Measurements from ENCODE around the gene GNRHR.

- TF ChIP-seq CTCF (IDR thresholded peaks at IDR 0.05 in 8 of 11, conservative IDR thresholded peaks at IDR 0.05 in 3 of 11) (no peak), POLR2A (IDR thresholded peaks at IDR 0.05) (no peak), POLR2AphosphoS5 (IDR thresholded peaks at IDR 0.05) (no peak)
Measured at GRCh38 chr4:67765928-67766327, 11.7 kb upstream of the GNRHR start.

Data from spleen (tissue), 7 donors.